Measurements from ENCODE around the gene GPX5.
"Not testable (repeated sequence)": the region's sequence is repeated elsewhere in the genome, so short reads cannot be mapped to it uniquely, and the experiment has no call there.

GPX5 gene

GRCh38 chr6:28525496-28526039 is at the start of gene GPX5:
GPX5 (plus strand) TSS chr6:28525881; CDS start chr6:28526014, 133 bp downstream.
- no peak for DNase-seq

GRCh38 chr6:28478518-28478917 is 47.2 kb upstream of the GPX5 start:
- no peak for DNase-seq

- DNase-seq, result no peak
These were observed 45.3 kb upstream of the GPX5 start for GRCh38 chr6:28480253-28480932.

GRCh38 chr6:28485482-28485881 is 40.2 kb upstream of the GPX5 start:
- no peak for DNase-seq

GRCh38 chr6:28486533-28486932 is 39.1 kb upstream of the GPX5 start:
- DNase-seq, result no peak

- DNase-seq, result no peak
These were observed 38.5 kb upstream of the GPX5 start for GRCh38 chr6:28486988-28487742.

- peak; percentile 27 for DNase-seq
These were observed 36.7 kb upstream of the GPX5 start for GRCh38 chr6:28488916-28489365.

GRCh38 chr6:28489366-28490204 is 36.1 kb upstream of the GPX5 start:
- peak; percentile 69 for DNase-seq

GRCh38 chr6:28490205-28490890 is 35.3 kb upstream of the GPX5 start:
- no peak for DNase-seq

GRCh38 chr6:28491984-28492317 is 33.7 kb upstream of the GPX5 start:
- DNase-seq, result no peak

- DNase-seq, result no peak
These were observed 29.4 kb upstream of the GPX5 start for GRCh38 chr6:28496099-28496779.

- DNase-seq, result no peak
These were observed 28.4 kb upstream of the GPX5 start for GRCh38 chr6:28497306-28497705.

- no peak for DNase-seq
These were observed 27.8 kb upstream of the GPX5 start for GRCh38 chr6:28497893-28498292.

GRCh38 chr6:28501259-28501658 is 24.4 kb upstream of the GPX5 start:
- DNase-seq, result no peak

GRCh38 chr6:28502136-28502535 is 23.5 kb upstream of the GPX5 start:
- DNase-seq, result not testable (repeated sequence)

GRCh38 chr6:28502709-28503305 is 22.9 kb upstream of the GPX5 start:
- DNase-seq, result not testable (repeated sequence)

GRCh38 chr6:28505733-28506132 is 19.9 kb upstream of the GPX5 start:
- no peak for DNase-seq

- no peak for DNase-seq
These were observed 18.7 kb upstream of the GPX5 start for GRCh38 chr6:28506807-28507475.

GRCh38 chr6:28511628-28512300 is 13.9 kb upstream of the GPX5 start:
- no peak for DNase-seq

GRCh38 chr6:28512387-28512786 is 13.3 kb upstream of the GPX5 start:
- not testable (repeated sequence) for DNase-seq

Data from retina (tissue), 1 donor.